Neural progenitor cell (in vitro differentiated cells): ENCODE results near the gene NFATC4.

ENCODE experiments used
- EZH2 ChIP-seq: fragments of 200-600 bp; sonication (generic); IDR thresholded peaks from 2 replicates; pipeline ENCODE4 v1.6.1; 2017; ENCODE audit warnings: antibody characterized with exemption, mild to moderate bottlenecking, moderate library complexity
- EZH2phosphoT487 ChIP-seq: fragments of 200-600 bp; sonication (generic); IDR thresholded peaks from 2 replicates; pipeline ENCODE4 v1.6.1; 2017; ENCODE audit warnings: antibody characterized with exemption
- TF ChIP-seq, protein P1 (sequence below): fragments of 200-600 bp; sonication (generic); IDR thresholded peaks from 2 replicates; pipeline ENCODE4 v1.5.1; 2017; ENCODE audit warnings: antibody characterized with exemption, mild to moderate bottlenecking

DNA sequence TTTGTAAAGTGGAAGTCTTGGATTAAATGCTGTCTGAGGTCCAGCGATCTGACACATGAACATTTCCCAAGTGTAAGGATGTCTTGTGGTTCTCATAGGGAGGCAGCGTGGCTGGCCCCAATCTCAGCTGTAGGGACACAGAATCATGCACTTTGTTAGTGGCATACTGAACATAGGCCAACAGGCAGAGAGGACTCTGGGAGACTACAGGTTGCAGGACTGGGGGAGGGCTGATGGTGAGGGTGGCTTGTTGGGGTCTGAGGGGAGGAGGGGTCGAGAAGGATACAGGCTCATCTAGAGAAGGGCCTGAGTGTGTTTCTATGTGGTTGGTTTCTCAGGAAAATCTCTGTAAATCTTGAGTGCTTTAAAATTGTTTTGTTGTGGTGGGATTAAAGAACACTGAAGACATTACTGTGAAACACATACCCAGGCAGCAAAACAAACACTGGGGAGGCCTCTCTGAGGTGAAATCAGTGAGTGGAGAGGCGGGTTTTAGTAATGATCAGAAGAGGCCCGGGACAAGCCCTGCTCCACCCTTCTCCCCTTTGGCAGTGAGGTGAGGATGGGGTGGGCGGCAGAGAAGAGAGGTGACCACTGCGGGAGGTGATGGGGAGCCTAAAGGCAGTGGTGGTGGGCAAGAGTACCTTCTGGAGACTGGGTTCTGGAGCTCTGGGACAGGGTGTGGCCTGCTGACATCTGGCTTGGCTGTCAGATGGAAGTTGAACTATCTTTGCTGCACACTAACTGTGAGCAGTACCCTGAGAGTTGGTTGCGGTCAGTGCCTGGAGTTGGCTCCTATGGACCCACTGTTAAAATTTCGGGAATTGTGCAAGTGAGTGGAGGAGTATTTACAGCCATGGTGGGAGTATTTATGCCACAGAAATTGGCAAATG is 34.1 kb downstream of the NFATC4 start:
- TF ChIP-seq, protein P1, sequence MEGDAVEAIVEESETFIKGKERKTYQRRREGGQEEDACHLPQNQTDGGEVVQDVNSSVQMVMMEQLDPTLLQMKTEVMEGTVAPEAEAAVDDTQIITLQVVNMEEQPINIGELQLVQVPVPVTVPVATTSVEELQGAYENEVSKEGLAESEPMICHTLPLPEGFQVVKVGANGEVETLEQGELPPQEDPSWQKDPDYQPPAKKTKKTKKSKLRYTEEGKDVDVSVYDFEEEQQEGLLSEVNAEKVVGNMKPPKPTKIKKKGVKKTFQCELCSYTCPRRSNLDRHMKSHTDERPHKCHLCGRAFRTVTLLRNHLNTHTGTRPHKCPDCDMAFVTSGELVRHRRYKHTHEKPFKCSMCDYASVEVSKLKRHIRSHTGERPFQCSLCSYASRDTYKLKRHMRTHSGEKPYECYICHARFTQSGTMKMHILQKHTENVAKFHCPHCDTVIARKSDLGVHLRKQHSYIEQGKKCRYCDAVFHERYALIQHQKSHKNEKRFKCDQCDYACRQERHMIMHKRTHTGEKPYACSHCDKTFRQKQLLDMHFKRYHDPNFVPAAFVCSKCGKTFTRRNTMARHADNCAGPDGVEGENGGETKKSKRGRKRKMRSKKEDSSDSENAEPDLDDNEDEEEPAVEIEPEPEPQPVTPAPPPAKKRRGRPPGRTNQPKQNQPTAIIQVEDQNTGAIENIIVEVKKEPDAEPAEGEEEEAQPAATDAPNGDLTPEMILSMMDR, result no peak
- no peak for TF ChIP-seq EZH2
- TF ChIP-seq EZH2phosphoT487, result no peak
